HG03135 (cell line): ENCODE data around the gene MTUS2.

ENCODE experiments used
- ATAC-seq: cut with Tn5 transposase; IDR thresholded peaks from one replicate; pipeline ENCODE4 v1.9.1; 2021; ENCODE audit warnings: mild to moderate bottlenecking, moderate library complexity; ENCODE audit not compliant: unreplicated experiment

MTUS2 gene

DNA sequence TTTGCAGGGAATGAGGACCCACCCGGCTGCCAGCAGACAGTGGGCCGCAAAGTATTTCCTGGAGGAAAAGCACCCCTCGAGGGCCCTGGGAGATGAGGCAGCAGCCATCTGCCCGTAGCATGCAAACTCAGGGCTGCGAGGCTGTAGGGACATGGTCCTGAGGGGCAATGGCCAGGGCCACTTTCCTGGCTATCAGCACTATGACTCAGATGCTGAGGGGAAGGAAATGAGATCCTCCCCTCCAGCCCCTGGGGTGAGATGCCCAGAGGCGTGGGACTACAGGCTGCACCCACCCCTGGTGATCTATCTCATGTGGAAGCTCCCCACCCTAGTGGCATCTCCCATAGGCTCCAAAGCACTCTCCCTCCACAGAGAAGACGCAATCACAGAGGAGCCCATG lies 695.2 kb downstream of the MTUS2 start:
- ATAC-seq: no peak

DNA sequence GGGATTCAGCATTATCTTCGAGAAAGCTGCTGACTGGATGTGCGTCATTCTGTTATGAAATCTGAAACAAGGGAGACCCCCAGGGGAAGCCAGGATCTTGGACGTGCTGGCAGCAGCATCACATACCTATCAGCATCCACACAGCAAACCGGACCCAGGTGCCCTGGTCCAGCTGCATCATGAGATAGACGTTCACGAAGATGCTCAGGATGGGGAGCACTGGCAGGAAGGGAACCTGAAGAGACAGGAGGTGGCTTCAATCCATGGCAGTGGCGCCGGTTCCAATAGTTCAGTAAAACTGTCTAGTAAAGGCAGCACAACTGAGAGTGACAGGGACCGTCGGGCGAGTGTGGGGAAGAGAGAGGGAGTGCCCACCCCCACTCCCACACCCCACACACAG lies 695.9 kb downstream of the MTUS2 start:
- ATAC-seq: no peak

DNA sequence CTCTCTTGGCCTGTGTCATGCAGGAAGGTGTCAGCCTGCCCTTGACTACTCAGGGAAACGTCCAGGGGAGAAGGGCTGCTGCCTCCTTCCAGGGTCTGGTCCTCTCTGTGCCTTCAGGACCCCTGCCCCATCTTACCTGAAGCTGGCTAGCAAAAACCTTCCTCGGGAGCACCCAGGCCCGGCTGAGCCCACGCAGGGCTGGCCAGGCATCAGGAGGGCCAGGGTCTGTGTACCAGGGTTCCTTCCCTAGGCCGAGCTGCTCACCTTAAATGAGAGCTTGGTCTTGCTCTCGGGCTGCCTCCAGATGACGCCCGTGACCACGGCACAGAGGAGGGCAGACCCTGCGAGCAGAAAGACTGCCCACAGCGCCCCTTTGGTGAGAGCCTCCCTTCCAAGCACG lies 696.7 kb downstream of the MTUS2 start:
- no peak for ATAC-seq

DNA sequence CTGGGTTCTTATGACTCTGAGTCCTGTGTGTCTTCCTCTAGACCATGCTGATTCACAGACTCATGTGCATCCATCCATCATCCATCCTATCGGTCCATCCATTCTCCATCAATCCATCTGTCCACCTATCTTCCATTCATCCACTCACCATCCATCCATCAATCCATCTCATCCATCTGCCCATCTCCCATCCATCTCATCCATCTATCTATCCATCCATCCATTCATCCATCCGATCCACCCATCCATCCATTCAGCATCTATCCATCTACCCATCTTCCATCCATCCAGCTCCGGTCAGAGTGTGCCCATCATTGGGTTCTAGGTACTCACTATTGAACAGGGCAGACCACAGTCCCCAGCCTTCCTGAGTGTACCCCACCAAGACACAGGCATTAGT lies 699.8 kb downstream of the MTUS2 start:
- ATAC-seq: no peak

DNA sequence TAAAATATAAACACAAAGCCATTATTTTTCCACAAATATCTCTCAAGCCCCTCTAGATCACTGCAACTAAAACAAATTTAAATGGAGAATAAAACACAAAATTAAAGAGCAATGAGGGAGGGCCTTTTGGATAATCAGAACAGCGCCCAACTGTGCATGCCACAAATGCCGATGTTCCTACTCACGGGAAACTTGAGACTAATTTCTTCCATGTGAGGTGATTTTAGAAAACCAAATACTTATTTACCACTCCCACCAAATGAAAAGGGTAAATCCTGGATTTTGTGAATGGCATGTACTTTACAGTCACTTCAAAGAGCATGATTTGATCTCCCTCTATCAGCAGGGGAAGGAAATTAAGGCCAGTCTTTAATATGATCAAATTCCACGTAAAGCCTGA lies 700.5 kb downstream of the MTUS2 start:
- ATAC-seq: no peak

DNA sequence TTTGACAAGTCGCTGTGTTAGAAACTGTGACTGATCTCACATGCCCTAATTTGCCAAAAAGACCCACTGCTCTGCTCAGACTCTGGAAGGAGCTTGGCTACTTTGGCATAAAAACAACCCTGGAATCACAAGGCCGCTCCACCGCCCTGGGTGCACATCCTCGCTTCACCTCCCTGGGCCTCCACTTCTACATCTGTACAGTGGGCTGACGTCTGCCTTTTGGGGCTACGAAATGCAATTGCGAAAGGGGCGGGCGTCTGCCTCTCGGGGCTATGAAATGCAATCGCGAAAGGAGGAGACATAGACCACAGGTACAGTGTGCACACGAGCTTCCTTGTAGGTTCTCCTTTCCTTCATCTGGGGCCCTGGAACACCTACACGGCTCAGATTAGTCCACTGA lies 701.2 kb downstream of the MTUS2 start:
- ATAC-seq: no peak

DNA sequence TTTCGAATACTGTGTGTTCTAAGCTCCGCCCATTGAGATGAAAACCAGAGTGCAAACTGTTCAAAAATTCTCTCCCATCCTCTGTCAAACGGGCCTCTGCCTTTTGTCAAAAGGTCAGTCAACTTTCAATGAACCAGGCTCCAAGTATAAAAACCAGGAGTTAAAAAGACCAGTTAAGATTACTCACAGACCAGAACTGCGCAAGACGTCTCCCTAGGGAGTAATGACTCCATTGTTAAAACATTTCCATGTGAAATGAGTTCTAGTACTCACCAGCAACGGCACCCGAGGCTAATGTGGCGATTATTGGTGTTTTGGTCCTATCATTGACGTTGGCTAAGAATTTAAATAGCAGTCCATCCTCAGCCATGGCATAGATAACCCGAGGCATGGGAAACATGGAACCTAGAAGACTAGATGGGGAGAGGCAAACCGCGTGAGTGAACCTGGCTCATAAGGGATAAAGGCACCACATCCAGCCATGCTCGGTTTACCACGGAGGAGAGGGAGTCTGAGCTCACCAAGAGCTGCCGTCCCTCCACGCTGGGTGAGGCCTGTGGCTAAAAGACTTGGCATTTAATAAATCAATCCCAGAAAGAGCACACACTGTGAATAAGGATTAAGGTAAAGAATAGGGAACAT lies 702.0 kb downstream of the MTUS2 start:
- no peak for ATAC-seq

DNA sequence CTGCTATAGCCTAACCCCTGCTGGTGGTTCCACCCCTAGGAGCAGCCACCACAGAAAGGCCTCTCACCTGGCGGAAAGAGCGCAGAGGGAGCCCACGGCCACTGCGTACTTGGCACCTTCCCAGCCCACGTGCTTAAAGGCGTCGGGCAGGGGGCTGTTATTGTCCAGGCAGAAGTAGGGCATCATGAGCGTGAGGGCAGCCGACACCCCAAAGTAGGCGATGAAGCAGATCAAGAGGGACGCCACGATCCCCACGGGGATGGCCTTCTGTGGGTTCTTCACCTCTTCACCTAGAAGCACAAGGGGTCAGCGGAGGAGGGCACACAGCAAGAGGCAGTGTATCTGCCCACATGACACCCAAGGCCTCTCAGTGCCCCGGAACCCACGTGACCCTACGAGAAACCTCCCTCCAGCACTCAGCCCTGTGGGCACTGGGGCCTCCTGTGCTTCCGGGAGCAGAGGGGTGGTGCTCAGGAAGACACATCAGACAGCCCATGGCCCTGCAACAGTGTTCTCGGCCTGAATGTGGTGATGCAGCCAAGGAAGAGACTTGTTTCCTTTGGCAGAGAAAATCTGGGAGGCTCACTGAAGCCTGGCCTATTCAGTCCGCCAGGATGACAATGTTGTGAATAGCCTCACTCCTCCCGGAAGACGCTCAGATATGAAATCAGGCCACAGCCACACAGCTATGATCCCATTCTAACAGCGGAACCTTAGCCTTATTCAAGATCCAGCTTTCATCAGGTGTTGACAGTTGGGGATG lies 703.2 kb downstream of the MTUS2 start:
- no peak for ATAC-seq

DNA sequence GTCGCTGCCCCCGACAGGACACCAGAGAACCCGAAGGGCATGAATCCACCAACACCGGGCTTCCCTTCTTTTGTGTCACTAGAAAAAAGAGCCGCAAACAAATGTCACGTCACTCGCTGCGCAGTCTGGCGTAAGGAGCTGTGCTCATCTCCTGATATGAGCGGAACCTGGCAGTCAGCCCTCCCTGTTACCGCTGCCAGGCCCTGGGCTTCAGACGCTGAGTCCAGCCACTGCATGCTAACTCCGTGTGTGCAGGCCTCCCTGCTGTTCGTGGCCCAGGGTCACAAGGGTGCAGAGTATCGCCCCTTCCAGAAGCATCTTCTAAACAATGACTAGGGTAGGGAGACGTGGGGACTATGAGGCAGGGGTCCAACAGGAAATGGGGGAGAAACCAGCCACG lies 704.0 kb downstream of the MTUS2 start:
- ATAC-seq: no peak

DNA sequence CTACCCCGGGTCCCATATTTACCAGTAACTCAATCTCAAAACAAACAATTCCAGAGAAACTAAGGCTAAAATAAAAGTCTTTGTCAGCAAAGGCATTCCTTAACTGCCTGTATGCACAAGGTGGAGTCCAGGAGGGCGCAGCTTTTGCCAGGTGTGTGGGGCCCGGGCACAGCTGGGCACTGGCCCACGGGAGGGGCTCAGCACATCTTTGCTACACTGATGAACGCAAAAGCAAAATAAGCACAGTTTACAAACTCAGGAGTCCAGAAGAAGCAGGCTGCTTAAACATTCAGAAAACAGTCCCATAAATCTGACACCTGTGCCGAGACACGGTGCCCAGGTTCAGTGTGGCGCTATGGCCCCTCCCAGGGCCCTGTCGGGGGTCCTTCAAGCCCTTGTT lies 704.5 kb downstream of the MTUS2 start:
- ATAC-seq: no peak

DNA sequence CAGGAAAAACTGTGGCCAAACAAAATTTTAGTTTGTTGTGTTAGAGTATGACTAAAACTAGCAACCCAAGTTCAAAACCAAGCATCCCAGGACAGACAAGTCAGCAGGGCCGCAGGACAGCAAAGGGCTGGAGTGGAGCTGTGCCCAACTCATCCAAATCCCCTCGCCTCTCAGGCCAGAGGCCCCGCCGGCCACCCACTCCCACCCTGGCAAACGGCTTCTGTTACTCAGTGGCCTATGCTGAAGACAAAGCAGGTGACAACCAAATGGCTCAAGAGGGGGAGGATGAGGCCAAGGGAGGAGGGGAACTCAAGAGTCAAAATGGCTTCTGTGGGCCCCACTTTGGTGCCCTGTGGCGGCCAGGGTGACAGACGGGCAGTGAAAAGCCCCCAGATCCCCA lies 705.6 kb downstream of the MTUS2 start:
- ATAC-seq: no peak

DNA sequence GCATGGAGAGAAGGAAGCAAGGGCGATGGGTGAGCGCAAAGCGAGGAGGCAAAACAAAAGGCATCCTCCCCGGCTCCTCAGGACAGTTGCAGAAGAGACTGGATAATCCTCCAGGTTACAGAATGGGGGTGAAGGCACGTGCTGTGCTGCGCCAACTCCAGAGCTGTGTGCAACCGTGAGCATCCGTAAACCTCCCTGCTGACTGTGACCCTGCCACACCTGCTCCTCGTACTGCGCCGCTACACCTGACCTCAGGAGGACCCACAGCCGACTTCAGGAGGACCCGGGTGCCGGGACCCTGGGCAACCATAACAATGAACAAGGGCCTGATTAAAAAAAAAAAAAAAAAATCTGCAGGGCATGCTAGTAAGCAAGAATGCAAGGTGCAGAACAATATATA lies 706.6 kb downstream of the MTUS2 start:
- ATAC-seq: no peak

DNA sequence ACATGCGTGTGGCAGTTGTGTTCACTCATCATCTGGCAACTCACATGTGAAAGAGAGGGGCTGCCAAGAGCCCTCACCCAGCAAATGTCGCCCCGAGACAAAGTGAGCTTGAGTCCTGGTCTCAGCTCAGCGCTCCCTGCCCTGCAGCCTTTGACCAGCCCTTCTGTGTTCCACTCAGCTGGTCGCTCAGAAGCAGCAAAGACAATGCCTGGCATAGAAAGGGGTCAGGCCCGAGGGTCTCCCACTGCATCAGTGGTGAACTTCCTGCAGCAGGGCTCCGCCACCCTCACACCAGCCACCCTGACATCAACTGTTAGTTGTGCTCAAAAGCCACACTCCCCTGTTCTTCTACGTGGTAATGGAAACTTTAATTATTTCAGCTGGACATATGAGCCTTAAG lies 707.4 kb downstream of the MTUS2 start:
- ATAC-seq: no peak

DNA sequence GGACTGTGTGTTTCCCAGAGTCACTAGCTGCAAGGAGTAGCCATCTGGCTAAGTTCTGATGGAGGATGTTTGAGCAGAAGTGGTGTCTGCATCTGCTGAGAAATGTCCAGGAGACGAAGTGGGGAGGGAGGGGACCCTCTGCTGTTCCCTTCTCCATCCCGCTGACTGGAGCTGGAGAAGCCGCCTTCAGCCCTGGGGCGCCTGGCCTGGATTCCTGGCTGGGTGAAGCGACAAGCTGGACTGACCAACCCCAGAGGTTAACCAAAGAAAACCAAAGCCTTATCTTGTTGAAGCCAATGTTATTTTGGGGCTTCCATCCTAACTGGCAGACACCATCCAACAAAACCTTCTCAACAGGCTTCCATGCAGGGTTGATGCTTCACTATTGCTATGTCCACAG lies 707.8 kb downstream of the MTUS2 start:
- ATAC-seq: no peak

DNA sequence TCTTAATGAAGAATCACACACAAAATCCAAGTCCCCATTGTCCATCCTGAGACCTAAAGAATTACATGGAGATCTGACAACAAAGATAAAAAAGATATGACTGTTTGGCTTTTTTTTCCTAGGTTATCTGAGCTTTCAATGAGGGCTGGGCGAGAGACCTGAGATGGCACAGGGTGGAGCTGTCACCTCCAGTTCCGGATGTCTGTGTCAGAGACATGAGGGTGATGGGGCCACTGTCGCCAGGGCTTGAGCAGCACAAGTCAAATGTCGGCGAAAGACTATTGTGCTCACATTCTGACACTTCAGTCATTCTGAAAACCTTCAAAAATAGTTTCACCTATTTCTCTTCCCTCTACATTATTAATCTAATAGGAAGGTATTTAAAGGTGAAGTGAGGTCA lies 709.6 kb downstream of the MTUS2 start:
- no peak for ATAC-seq

DNA sequence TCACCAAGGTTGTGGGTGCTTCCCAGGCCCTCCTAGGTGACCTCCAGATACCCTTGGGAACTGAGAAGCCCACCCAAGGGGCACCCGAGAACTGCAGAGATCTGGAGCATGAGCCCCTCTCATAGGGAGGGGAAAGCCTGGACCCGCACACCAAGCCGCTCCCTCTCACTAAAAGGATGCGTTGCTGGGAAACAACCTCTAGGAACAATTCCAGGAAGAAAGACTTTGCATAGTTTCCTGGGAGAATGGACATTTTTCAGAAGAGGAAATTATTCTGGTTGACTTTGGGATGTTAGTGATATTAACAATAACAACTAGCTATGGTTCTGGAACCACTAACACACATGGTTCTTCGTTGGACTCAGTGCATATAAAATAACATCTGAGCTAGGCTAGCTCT lies 710.8 kb downstream of the MTUS2 start:
- no peak for ATAC-seq

DNA sequence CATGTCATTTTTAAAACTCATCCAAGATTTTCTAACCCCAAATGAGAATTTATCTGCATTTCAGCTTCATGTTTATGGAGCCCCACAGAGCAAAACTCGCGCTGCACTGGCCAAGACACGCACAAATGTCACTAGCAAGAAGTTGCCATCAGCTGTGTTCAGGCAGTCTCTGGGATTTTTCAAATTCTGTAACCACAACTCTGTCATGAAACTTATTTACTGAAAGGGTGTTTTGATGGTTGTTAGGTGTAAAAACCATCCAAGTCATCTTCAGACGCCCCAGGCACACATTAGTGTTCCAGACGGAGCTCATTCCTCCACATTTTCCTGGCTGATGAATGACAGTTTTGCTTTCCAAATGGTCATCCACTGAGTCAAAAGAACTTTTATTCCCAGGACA lies 712.0 kb downstream of the MTUS2 start:
- ATAC-seq: no peak

DNA sequence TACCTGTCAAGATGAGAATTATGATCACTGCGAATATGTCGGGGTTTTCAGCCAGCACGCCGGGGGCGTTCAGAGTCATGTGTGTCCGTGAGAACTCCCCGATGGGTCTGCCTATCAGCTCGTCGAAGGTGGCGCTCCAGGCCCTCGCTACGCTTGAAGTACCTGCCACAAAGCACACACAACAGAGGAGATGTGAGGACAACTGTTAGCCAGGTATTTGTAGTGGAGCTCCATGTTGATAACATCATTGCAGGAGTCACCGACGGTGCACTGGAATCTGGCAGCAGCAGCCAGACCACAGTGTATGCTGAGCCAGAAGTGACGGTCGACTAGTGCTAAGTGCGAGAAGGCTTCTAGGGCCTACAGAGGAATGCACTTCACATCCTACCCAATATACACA lies 712.7 kb downstream of the MTUS2 start:
- ATAC-seq: no peak

DNA sequence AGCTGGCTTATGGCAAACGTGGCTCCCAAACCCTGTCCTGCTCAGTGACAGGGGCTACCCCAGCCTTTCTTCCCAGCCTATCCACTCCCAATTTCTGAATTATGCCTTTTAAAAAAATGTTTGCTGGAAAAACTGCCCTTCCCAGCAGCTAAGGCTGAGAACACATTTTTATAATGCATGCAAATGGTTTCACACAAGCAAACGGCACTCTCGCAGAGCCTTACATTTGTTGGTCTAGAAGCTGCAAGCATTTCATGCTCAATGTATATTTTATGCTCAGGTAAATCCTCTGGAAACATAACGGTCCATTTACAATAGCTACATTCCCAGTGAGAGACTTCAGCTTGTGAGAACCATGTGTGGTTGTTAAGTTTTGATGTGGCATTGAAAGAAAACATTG lies 713.9 kb downstream of the MTUS2 start:
- ATAC-seq: no peak

DNA sequence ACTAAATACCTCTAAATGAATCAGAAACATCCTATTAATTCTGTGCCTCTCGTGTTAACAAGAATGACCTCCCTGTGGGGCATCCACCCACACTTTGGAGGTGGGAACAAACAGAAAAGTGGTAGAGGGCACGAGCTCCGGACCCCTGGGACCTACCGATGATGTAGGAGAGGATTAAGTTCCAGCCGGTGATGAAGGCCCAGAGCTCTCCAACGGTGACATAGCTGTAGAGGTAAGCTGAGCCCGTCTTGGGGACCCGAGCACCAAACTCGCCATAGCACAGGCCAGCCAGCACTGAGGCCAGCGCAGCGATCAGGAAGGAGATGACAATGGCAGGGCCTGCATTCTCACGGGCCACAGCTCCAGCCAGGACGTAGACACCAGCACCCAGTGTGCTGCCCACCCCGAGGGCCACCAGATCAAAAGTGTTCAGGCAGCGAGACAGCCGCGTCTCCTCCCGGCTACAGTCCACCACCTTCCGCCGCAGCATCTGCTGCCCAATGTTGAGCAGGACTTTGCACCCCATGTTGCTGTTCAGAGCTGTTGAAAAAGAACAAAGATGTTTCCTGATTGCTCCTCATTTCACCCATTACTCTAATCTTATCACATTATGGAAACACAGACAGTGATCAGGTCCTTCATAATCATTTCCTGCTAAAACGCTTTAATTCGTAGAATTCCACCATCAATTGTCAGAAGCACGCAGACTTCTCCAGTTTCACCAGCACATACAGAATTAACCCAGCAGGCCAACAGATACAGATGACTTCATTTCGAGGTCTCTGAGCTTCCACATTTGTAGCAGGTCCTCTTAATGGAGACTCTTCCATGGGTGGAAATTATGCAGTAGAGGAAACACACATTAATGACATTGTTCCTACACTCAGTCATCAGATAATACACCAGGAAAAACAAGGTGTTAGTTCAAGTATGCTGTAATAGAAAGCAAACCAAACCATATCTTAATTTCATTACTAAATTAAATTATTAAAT lies 715.8 kb downstream of the MTUS2 start:
- ATAC-seq: no peak

DNA sequence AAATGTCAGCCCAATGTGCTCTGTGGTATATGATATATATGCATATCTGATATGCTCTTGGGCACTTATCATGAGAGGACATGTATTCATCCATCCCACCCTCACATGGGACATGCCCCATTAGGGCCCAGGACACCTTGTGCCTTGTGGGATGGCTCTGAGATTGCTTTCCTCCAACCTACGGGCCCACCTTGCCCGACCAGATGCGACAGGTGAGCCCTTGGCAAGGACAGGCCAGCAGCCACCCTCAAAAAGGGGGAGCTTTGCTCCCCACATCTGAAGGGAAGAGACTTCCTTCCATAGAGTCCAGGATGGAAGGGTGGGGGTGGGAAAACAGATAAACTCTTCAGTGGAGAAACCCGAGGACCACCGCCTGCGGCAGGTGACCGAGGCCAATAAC lies 716.7 kb downstream of the MTUS2 start:
- ATAC-seq: no peak
